Hematopoietic multipotent progenitor cell (in vitro differentiated cells): ENCODE measurements around the gene PTPRT. TPM values are rescaled to one million over a fixed set of nuclear protein-coding genes. Genes with fewer than 3 reads are reported as not detected.
"Not testable (repeated sequence)": the region's sequence is repeated elsewhere in the genome, so short reads cannot be mapped to it uniquely, and the experiment has no call there.

Experiments
- DNase-seq, 3 donors: peaks; one replicate each; pipeline ENCODE4 v3.0.0-alpha.2; 2011 to 2015; ENCODE audit warnings: low read depth in 2 of 3, low spot score in 2 of 3
- total RNA-seq: library from RNA; depleted of rRNA; stranded (reverse); fragments of >200 nt; gene quantifications from one replicate; pipeline ENCODE4 v1.2.3, GENCODE V29; 2012

Gene PTPRT
- total RNA-seq, 1 donor: under 0.01 TPM

GRCh38 chr20:42270539-42270938 is 919.2 kb downstream of the PTPRT start:
- DNase-seq: no peak

- DNase-seq: no peak
Measured at GRCh38 chr20:42267793-42268384, 921.8 kb downstream of the PTPRT start.

GRCh38 chr20:42261766-42262270 is 927.9 kb downstream of the PTPRT start:
- DNase-seq: no peak

GRCh38 chr20:42260184-42260583 is 929.5 kb downstream of the PTPRT start:
- no peak for DNase-seq

- DNase-seq: no peak
Measured at GRCh38 chr20:42259389-42259788, 930.3 kb downstream of the PTPRT start.

GRCh38 chr20:42258564-42259302 is 931.0 kb downstream of the PTPRT start:
- no peak for DNase-seq

GRCh38 chr20:42255821-42256220 is 933.9 kb downstream of the PTPRT start:
- DNase-seq: no peak

- DNase-seq: no peak
Measured at GRCh38 chr20:42254673-42255072, 935.0 kb downstream of the PTPRT start.

- no peak for DNase-seq
Measured at GRCh38 chr20:42252116-42252515, 937.6 kb downstream of the PTPRT start.

- DNase-seq: no peak
Measured at GRCh38 chr20:42218621-42219374, 970.9 kb downstream of the PTPRT start.

- DNase-seq: no peak
Measured at GRCh38 chr20:42214074-42214473, 975.6 kb downstream of the PTPRT start.

- no peak for DNase-seq
Measured at GRCh38 chr20:42212391-42212790, 977.3 kb downstream of the PTPRT start.

- DNase-seq: not testable (repeated sequence)
Measured at GRCh38 chr20:42206557-42206956, 983.1 kb downstream of the PTPRT start.

- peak in 1 of 3 donors; percentile 31 for DNase-seq
Measured at GRCh38 chr20:42204109-42204660, 985.5 kb downstream of the PTPRT start.

GRCh38 chr20:42197599-42197998 is 992.1 kb downstream of the PTPRT start:
- DNase-seq: no peak

- DNase-seq: no peak
Measured at GRCh38 chr20:42193119-42193518, 996.6 kb downstream of the PTPRT start.

GRCh38 chr20:42192321-42192720 is 997.4 kb downstream of the PTPRT start:
- DNase-seq: no peak

GRCh38 chr20:42191140-42191860 is 998.4 kb downstream of the PTPRT start:
- DNase-seq: no peak

- DNase-seq: no peak
Measured at GRCh38 chr20:42190084-42190483, 999.6 kb downstream of the PTPRT start.

GRCh38 chr20:42186337-42186736 is 1003.4 kb downstream of the PTPRT start:
- no peak for DNase-seq

GRCh38 chr20:42183147-42183546 is 1006.6 kb downstream of the PTPRT start:
- DNase-seq: no peak
